Measurements from ENCODE around the gene TMPRSS3.

The TMPRSS3 gene

GRCh38 chr21:42395905-42396651 lies at the start of gene TMPRSS3:
TSS of gene TMPRSS3 (minus strand) at chr21:42396052. CDS start at chr21:42395417, 635 bp downstream.
- no peak for DNase-seq (ENCODE audit: low read depth, low spot score)

GRCh38 chr21:42445311-42445710 lies 49.5 kb upstream of the TMPRSS3 start:
- no peak for DNase-seq (ENCODE audit: low read depth, low spot score)

GRCh38 chr21:42444745-42445059 lies 48.9 kb upstream of the TMPRSS3 start:
- DNase-seq (ENCODE audit: low read depth, low spot score), result no peak

- DNase-seq (ENCODE audit: low read depth, low spot score), result no peak
Observed at GRCh38 chr21:42443876-42444744, 48.3 kb upstream of the TMPRSS3 start.

- DNase-seq (ENCODE audit: low read depth, low spot score), result no peak
Observed at GRCh38 chr21:42443181-42443785, 47.4 kb upstream of the TMPRSS3 start.

GRCh38 chr21:42441963-42442362 lies 46.1 kb upstream of the TMPRSS3 start:
- no peak for DNase-seq (ENCODE audit: low read depth, low spot score)

- no peak for DNase-seq (ENCODE audit: low read depth, low spot score)
Observed at GRCh38 chr21:42440187-42440792, 44.4 kb upstream of the TMPRSS3 start.

- DNase-seq (ENCODE audit: low read depth, low spot score), result no peak
Observed at GRCh38 chr21:42439284-42440186, 43.7 kb upstream of the TMPRSS3 start.

GRCh38 chr21:42438316-42439205 lies 42.7 kb upstream of the TMPRSS3 start:
- DNase-seq (ENCODE audit: low read depth, low spot score), result no peak

GRCh38 chr21:42437786-42438185 lies 41.9 kb upstream of the TMPRSS3 start:
- no peak for DNase-seq (ENCODE audit: low read depth, low spot score)

- DNase-seq (ENCODE audit: low read depth, low spot score), result no peak
Observed at GRCh38 chr21:42436914-42437313, 41.1 kb upstream of the TMPRSS3 start.

GRCh38 chr21:42435833-42436232 lies 40.0 kb upstream of the TMPRSS3 start:
- DNase-seq (ENCODE audit: low read depth, low spot score), result no peak

GRCh38 chr21:42435401-42435800 lies 39.5 kb upstream of the TMPRSS3 start:
- DNase-seq (ENCODE audit: low read depth, low spot score), result no peak

- DNase-seq (ENCODE audit: low read depth, low spot score), result no peak
Observed at GRCh38 chr21:42434884-42435283, 39.0 kb upstream of the TMPRSS3 start.

GRCh38 chr21:42433946-42434551 lies 38.2 kb upstream of the TMPRSS3 start:
- no peak for DNase-seq (ENCODE audit: low read depth, low spot score)

- no peak for DNase-seq (ENCODE audit: low read depth, low spot score)
Observed at GRCh38 chr21:42432695-42433094, 36.8 kb upstream of the TMPRSS3 start.

GRCh38 chr21:42431196-42431595 lies 35.3 kb upstream of the TMPRSS3 start:
- DNase-seq (ENCODE audit: low read depth, low spot score), result no peak

- DNase-seq (ENCODE audit: low read depth, low spot score), result no peak
Observed at GRCh38 chr21:42430521-42430920, 34.7 kb upstream of the TMPRSS3 start.

GRCh38 chr21:42429856-42430255 lies 34.0 kb upstream of the TMPRSS3 start:
- DNase-seq (ENCODE audit: low read depth, low spot score), result no peak

GRCh38 chr21:42429021-42429420 lies 33.2 kb upstream of the TMPRSS3 start:
- DNase-seq (ENCODE audit: low read depth, low spot score), result no peak
